Right renal pelvis (tissue), 4 donors: Measurements from ENCODE around the gene KIF5C. TPM values are rescaled to one million over a fixed set of nuclear protein-coding genes. Genes with fewer than 3 reads are reported as not detected.

Source experiments
- DNase-seq, 4 donors: peaks; one replicate each; pipeline ENCODE4 v3.0.0-alpha.2; 2013; ENCODE audit warnings: low read depth in 4 of 4, low spot score in 3 of 4, missing footprints in 1 of 4
- polyA plus RNA-seq, 4 donors: library from polyadenylated mRNA; unstranded; fragments of 120-200 nt; gene quantifications; one replicate each; pipeline ENCODE4 v1.2.1, GENCODE V29; 2013; ENCODE audit not compliant: insufficient read length in 4 of 4

KIF5C gene
- polyA plus RNA-seq, 4 donors, result 4.2 to 7.8 (median 4.8) TPM

- DNase-seq, result no peak
Measured at GRCh38 chr2:149064856-149065630, 190.0 kb downstream of the KIF5C start.

GRCh38 chr2:149068225-149068995 is 193.4 kb downstream of the KIF5C start:
- DNase-seq, result no peak

- no peak for DNase-seq
Measured at GRCh38 chr2:149068996-149069888, 194.2 kb downstream of the KIF5C start.

- no peak for DNase-seq
Measured at GRCh38 chr2:149070681-149071320, 195.8 kb downstream of the KIF5C start.

- no peak for DNase-seq
Measured at GRCh38 chr2:149075105-149075504, 200.1 kb downstream of the KIF5C start.

- DNase-seq, result no peak
Measured at GRCh38 chr2:149075853-149076252, 200.8 kb downstream of the KIF5C start.

Other genes with a start within 250 kb of the KIF5C start
- gene EPC2, start 230.5 kb upstream of the KIF5C start, polyA plus RNA-seq, result 10 to 100 TPM; 42.4 to 55.9 (median 53.3) TPM
- gene LYPD6B, start 163.5 kb downstream of the KIF5C start, polyA plus RNA-seq, result 10 to 100 TPM; 27.1 to 37.7 (median 28.9) TPM